Activated CD4-positive, alpha-beta T cell treated with anti-CD3 and anti-CD28 coated beads, Interleukin-10, Interleukin-2, amounts not matched to agents 100 ng/mL and 50 ng/mL, durations not matched to agents 16 hours and 8 hours (primary cell): ENCODE measurements around the gene VAV2.

Source experiments
- DNase-seq: peaks from one replicate; pipeline ENCODE4 v3.0.0-alpha.2; 2020

The VAV2 gene

GRCh38 chr9:133832877-133833276 is 159.2 kb downstream of the VAV2 start:
- no peak for DNase-seq

- DNase-seq = no peak
Observed at GRCh38 chr9:133830711-133831110, 161.4 kb downstream of the VAV2 start.

GRCh38 chr9:133830310-133830709 is 161.8 kb downstream of the VAV2 start:
- DNase-seq = no peak

DNA sequence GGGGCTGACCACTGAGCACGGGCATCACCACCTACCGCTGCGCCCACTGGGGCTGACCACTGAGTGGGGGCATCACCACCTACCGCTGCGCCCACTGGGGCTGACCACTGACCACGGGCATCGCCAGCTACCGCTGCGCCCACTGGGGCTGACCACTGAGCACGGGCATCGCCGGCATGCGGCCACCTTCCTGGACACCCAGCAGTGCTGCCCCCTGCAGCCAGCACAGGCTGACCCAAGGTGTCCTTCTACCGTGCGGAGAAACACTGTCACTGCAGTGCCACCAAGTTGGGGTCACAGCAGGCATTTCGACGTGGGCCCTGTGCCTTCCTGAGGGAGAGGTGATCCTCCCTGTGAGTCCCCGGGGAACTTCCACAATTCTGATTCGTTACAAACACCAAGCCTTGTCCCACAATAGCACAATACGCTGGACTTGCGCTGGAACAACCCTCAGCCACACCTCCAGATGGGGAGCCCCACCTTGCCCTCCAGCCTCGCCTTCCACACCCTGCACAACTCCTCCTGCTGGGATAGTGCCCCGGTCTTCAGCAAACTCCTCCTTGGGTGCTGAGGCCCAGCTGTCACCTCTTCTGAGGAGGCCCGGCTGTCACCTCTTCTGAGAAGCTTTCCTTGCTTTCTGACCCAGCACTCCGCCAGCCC is 163.7 kb downstream of the VAV2 start:
- no peak for DNase-seq

DNA sequence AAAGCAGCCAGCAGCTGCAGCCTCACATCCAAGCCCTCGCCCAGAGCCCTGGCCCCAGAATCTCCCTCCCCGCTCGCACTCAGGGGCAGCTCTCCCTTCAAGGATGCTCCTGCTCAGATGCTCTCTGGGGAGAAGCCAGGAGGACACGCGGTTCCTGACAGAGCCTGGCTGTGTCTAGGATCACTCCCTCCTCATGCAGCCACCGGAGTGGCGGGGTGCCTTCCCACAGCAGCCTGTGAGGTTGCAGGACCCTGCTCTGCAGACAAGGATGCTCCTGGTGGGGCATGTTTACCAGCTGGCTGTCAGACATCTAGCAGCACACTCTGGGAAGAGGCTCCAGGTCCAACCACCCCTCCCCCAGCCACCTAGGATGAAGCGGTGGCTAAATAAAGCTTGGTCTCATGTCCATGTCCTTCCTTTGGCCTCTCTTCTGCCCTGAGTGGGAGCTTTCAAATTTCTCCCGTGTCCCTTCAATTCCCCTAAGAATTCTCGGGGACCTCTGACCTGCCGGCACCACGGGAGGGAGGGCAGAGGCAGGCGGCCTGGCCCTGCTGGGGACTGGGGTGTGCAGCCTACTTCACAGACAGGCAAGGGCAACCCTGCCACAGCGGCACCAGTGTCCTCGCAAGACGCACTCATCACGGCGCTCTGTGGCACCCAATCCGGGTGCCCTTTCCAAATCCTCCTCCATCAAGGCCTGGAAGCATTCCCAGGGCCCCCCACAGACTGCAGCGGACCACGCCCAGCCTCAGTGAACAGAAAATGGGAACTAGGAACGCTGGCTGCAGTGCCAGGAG is 165.6 kb downstream of the VAV2 start:
- no peak for DNase-seq

- no peak for DNase-seq
Observed at GRCh38 chr9:133825555-133826218, 166.4 kb downstream of the VAV2 start.

DNA sequence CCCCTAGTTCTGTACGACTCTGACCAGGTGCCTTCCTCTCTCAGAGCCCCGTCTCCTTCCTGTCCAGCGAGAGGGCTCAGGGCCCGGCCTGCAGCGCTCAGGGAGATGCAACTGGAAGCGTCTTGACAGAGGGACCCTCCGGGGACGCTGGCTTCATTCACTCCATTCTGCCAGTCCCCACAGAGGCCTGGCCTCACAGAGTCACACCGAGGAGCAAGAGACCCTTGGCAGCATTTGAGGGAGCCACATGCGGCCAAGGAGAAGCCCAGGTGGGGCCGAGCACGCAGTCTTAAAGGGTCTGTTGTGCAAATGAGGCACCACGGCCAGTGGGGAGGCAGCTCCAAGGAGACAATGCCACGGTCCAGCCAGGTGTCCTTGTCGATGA is 167.3 kb downstream of the VAV2 start:
- DNase-seq = no peak

GRCh38 chr9:133824106-133824801 is 167.9 kb downstream of the VAV2 start:
- DNase-seq = no peak

- DNase-seq = no peak
Observed at GRCh38 chr9:133823189-133824105, 168.7 kb downstream of the VAV2 start.

- no peak for DNase-seq
Observed at GRCh38 chr9:133822430-133823065, 169.6 kb downstream of the VAV2 start.

GRCh38 chr9:133821601-133822429 is 170.3 kb downstream of the VAV2 start:
- DNase-seq = no peak

GRCh38 chr9:133819923-133820322 is 172.2 kb downstream of the VAV2 start:
- DNase-seq = no peak

DNA sequence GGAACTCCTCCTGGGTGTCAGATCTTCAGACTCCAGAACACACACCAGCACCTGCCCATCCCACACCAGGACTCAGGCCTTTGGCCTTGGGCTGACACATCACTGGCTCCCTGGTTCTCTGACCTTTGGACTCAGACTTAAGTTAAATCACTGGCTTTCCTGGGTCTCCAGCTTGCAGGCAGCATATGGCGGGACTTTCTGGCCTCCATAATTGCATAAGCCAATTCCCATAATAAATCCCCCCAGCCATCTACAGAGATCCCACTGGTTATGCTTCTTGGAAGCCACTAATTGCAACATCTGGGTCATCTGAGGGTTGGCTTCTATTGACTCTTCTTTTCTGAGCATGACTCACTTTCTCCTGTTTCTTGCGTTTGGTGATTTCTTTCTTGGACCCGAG is 173.7 kb downstream of the VAV2 start:
- no peak for DNase-seq

DNA sequence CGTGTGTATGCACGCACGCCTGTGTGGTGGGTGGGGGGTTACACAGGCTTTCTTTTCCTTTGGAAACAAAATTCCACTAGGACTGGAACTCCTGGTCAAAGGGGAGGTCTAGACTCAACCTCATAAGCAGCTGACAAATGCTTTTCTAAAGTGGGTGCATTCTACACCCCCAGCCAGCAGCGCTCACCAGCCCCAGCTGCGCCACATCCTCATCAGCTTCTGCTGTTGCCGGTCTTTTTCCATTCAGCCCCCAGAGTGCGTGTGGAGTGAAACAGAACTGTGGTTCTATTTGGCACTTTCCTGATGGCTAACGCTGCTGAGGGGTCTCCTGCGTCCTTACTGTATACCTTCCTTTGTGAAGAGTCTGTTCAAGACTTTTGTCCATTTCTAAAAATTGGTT is 176.3 kb downstream of the VAV2 start:
- DNase-seq = no peak

- no peak for DNase-seq
Observed at GRCh38 chr9:133814586-133815208, 177.4 kb downstream of the VAV2 start.

DNA sequence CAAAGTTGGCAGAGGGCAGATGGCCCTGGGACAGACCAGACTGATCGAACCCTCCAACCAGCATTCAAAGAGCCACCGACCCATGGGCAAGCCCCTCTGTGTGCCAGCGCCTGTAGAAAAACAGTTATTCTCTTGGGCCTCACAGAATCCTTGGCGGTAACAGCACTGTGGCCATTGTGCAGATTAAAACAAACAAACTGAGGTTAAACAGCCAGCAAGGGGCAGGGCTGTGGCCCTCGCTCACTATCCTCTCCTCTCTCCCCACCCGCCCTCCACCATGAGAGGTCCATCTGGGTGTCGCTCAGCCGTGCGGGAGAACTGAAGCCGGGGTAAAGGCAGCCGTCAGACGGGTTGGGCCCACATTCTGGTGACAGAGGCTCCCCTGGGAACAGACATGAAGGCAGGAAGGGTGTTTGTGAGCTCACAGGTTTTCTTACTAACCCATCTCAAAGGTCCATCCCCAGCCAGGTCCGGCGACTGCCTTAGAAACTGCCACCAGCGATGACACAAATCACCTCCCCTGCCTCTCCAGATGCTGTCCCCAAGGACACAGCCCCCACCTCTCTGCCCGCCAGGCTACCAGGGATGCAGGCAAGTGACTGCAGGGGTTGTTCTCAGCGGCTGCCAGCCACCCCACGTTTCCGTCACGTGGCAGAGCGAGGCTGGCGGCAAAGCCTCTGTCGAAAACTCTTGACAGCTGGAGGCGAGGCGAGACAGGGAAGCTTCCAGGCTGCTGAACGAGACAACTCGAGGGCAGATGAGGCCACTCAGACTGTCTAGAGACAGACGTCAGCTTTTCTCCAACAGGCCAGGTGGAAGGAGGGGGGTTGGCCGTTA is 178.2 kb downstream of the VAV2 start:
- no peak for DNase-seq

GRCh38 chr9:133812941-133813748 is 179.0 kb downstream of the VAV2 start:
- DNase-seq = no peak

- no peak for DNase-seq
Observed at GRCh38 chr9:133812077-133812868, 179.9 kb downstream of the VAV2 start.
